ENCODE results near the gene CLEC16A.

DNA sequence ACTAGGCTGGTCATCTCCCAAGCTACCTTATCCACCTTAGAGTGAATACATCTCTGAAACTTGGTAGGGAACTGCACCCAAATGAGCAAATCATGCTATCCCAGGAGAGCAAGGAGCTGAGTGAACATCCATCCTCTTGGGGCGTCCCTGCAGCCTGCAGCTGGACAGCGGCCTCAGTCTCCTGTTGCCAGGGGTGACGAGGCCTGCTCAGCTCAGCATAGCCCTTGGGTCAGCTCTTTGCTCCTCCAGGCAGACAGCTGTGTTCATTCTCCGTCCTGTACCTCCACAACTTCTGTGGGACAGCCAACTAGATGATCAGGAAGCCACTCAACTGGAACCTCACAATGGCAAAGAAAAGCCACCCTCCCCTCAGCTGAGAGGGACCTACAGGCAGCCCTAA lies 199.8 kb downstream of the CLEC16A start:
- TF ChIP-seq BRD4 (IDR thresholded peaks at IDR 0.05) (no peak), SIN3B (IDR thresholded peaks at IDR 0.05; ENCODE audit: low read depth) (no peak), SRSF9 (IDR thresholded peaks at IDR 0.05; ENCODE audit: borderline replicate concordance, low read depth, low read length) (no peak), EZH2 (IDR thresholded peaks at IDR 0.05; ENCODE audit: borderline replicate concordance, low read depth, low read length) (no peak)
- TF ChIP-seq, protein P1, sequence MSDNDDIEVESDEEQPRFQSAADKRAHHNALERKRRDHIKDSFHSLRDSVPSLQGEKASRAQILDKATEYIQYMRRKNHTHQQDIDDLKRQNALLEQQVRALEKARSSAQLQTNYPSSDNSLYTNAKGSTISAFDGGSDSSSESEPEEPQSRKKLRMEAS (CRISPR knock-in tag; IDR thresholded peaks at IDR 0.05) = no peak
- TF ChIP-seq, protein P2, sequence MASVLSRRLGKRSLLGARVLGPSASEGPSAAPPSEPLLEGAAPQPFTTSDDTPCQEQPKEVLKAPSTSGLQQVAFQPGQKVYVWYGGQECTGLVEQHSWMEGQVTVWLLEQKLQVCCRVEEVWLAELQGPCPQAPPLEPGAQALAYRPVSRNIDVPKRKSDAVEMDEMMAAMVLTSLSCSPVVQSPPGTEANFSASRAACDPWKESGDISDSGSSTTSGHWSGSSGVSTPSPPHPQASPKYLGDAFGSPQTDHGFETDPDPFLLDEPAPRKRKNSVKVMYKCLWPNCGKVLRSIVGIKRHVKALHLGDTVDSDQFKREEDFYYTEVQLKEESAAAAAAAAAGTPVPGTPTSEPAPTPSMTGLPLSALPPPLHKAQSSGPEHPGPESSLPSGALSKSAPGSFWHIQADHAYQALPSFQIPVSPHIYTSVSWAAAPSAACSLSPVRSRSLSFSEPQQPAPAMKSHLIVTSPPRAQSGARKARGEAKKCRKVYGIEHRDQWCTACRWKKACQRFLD (CRISPR knock-in tag; IDR thresholded peaks at IDR 0.05) = no peak

Data from K562 (cell line).